MM.1S (cell line): ENCODE measurements around the gene TXN2.

Experiments
- CTCF ChIP-seq: fragments of 300-600 bp; sonication (generic); IDR thresholded peaks from 2 replicates; pipeline ENCODE4 v1.5.1; 2016; ENCODE audit warnings: antibody characterized with exemption, low read length, mixed read lengths
- EZH2phosphoT487 ChIP-seq: fragments of 300-600 bp; sonication (generic); IDR thresholded peaks from 2 replicates; pipeline ENCODE4 v1.6.1; 2018; ENCODE audit warnings: antibody characterized with exemption, low read length

- TF ChIP-seq CTCF, result 0 out of 2 replicates have a peak, but pooled peaks have one; percentile 5
- TF ChIP-seq EZH2phosphoT487, result no peak
Observed at GRCh38 chr22:36435516-36436415, 45.7 kb downstream of the TXN2 start.
